ENCODE data around the gene KDM4C. TPM values are rescaled to one million over a fixed set of nuclear protein-coding genes. Genes with fewer than 3 reads are reported as not detected.

The KDM4C gene
- total and polyA plus RNA-seq, 2 of the 8 experiments (the other 6 are each of a cell fraction or from before 2014, with no cell fraction given) = 13.0 to 26.1 TPM

GRCh38 chr9:7144265-7145046, 386.7 kb downstream of the KDM4C start:
- Histone ChIP-seq H2BK20ac (ENCODE audit: low read length) (no peak overlapping the region), H4K5ac (ENCODE audit: insufficient read length, low read depth, low read length) (no peak overlapping the region), H4K8ac (ENCODE audit: extremely low read depth, insufficient read depth, low read length) (no peak overlapping the region), H3K9me3 (ENCODE audit: insufficient read depth in 2 of 2, low read depth in 1 of 2, low read length in 1 of 2) (no peaks in the 10 kb centered on the region), H2BK5ac (ENCODE audit: low read depth, low read length) (peak overlapping the region; percentile 32; the same call in 1 of the 2 replicates), H3K79me1 (ENCODE audit: low read depth, low read length) (peaks cover 2% of the 10 kb centered on the region; the same call in 1 of the 2 replicates), H3K36me3 (ENCODE audit: control insufficient read depth in 2 of 4, insufficient read depth in 4 of 4, low read length in 3 of 4) (no peaks in the 10 kb centered on the region), H3K9ac (replicated peaks in 1 of 4; ENCODE audit: extremely low read depth in 1 of 4, low read depth in 3 of 4, low read length in 3 of 4) (no peak overlapping the region), H3K4me2 (ENCODE audit: insufficient read depth in 1 of 2, low read depth in 2 of 2, low read length in 2 of 2) (no peak overlapping the region), H2AFZ (ENCODE audit: low read length) (no peak overlapping the region), H2BK12ac (ENCODE audit: low read depth, low read length) (no peak overlapping the region), H3K4me1 (replicated peaks in 1 of 4; ENCODE audit: control insufficient read depth in 3 of 4, insufficient read depth in 4 of 4, low read length in 3 of 4) (peaks cover 0 to 3% (median 0%) of the 10 kb centered on the region in 4 experiments; a peak in 1 of 7 replicates), H3K27me3 (replicated peaks in 1 of 4; ENCODE audit: control insufficient read depth in 3 of 4, extremely low read depth in 1 of 4, insufficient read depth in 3 of 4, low read length in 3 of 4) (no peaks in the 10 kb centered on the region), H3K27ac (ENCODE audit: low read depth, low read length) (no peak overlapping the region), H4K20me1 (replicated peaks in 1 of 2; ENCODE audit: control insufficient read depth in 1 of 2, insufficient read depth in 2 of 2, low read length in 2 of 2) (no peaks in the 10 kb centered on the region), H3K56ac (replicated peaks; ENCODE audit: insufficient read length, low read depth, low read length) (no peak overlapping the region), H2AK5ac (ENCODE audit: low read depth, low read length) (no peak overlapping the region), H3K23me2 (ENCODE audit: low read depth, low read length) (no peaks in the 10 kb centered on the region), H2BK15ac (ENCODE audit: low read length) (no peak overlapping the region), H3K4me3 (ENCODE audit: extremely low read depth in 1 of 4, insufficient read depth in 2 of 4, low read depth in 3 of 4, low read length in 4 of 4) (no peak overlapping the region), H4K91ac (replicated peaks; ENCODE audit: insufficient read length, low read length) (no peak overlapping the region), H2BK120ac (replicated peaks; ENCODE audit: low read depth, low read length) (no peak overlapping the region), H3K18ac (ENCODE audit: extremely low read depth, low read length) (no peak overlapping the region), H3K79me2 (ENCODE audit: control insufficient read depth in 1 of 2, insufficient read depth in 2 of 2, low read length in 2 of 2) (no peaks in the 10 kb centered on the region), H3K14ac (ENCODE audit: insufficient read length) (no peak overlapping the region), H3K23ac (ENCODE audit: insufficient read length) (no peak overlapping the region), H3K4ac (replicated peaks; ENCODE audit: insufficient read length, low read depth, low read length) (no peak overlapping the region)
- POLR2A ChIA-PET (ENCODE audit: partially characterized antibody) = no interaction called here
- no peak for TF ChIP-seq EP300 (IDR thresholded peaks at IDR 0.05; ENCODE audit: borderline replicate concordance in 1 of 2, low read depth in 2 of 2, low read length in 2 of 2)
- TF ChIP-seq TEAD4 (IDR thresholded peaks at IDR 0.05; ENCODE audit: low read depth, low read length) = no peak
- TF ChIP-seq NANOG (IDR thresholded peaks at IDR 0.05; ENCODE audit: insufficient read depth, low read depth, low read length, poor library complexity, severe bottlenecking) = no peak
- TF ChIP-seq TAF1 (IDR thresholded peaks at IDR 0.05; ENCODE audit: low read depth, low read length) = no peak
- WGBS, 2 experiments (ENCODE audit: extremely low coverage in 1 of 2, insufficient coverage in 1 of 2, insufficient read length in 1 of 2, insufficient replicate concordance in 2 of 2, low coverage in 1 of 2, low lambda C conversion rate in 2 of 2, missing lambda C conversion rate in 1 of 2) = 85% methylated on average over 10 of the region's 10 CpGs; no CpG with 5 or more reads in 1 of the 2 experiments
- FAIRE-seq = no peak
- peak in 1 of 2 experiments; percentile 21 for DNase-seq (ENCODE audit: low read depth in 1 of 2, low spot score in 2 of 2)
- CTCF ChIA-PET (ENCODE audit: partially characterized antibody) = interaction anchor here (0.6 to 1.6 kb wide), 8 partner anchors 9 to 216 kb away, joined by 3 to 4 read pairs (median 3); no protein-coding TSS in a partner anchor

All from H1 (cell line).